Head of caudate nucleus (tissue), 42 donors: ENCODE results near the gene FBXO34.
"Not testable (repeated sequence)": the region's sequence is repeated elsewhere in the genome, so short reads cannot be mapped to it uniquely, and the experiment has no call there.

Source experiments
- DNase-seq, 42 donors: peaks; one replicate each; pipeline versions ENCODE4 v3.0.0 to v3.0.0-alpha.2; 2020 to 2021; ENCODE audit warnings: mixed read lengths in 7 of 42
- intact Hi-C: fragments of 100-400 bp; cut with DNase I; formaldehyde crosslinking; loops from one replicate; pipeline ENCODE4 v1.15.0; 2022

Gene FBXO34

GRCh38 chr14:55356913-55357312 lies 85.7 kb downstream of the FBXO34 start:
- intact Hi-C loops, result no loop called here
- DNase-seq, result no peak

DNA sequence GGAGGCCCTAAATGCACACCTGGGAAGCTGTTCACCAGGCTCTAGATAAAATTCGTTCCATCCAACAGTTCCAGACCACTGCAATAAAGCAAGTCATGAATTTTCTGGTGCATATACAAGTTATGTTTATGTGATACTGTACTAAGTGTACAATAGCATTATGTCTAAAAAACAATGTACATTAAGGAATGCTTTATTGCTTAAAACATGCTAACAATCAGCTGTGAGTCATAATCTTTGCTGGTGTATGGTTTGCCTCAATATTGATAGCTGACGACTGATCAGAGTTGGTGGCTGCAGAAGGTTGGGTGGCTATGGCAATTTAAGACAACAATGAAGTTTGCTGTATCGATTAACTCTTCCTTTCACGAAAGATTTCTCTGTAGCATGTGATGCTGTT lies 88.1 kb downstream of the FBXO34 start:
- no peak for DNase-seq
- intact Hi-C loops, result no loop called here

GRCh38 chr14:55361190-55361589 lies 90.0 kb downstream of the FBXO34 start:
- intact Hi-C loops, result no loop called here
- no peak for DNase-seq

GRCh38 chr14:55366271-55366670 lies 95.0 kb downstream of the FBXO34 start:
- intact Hi-C loops, result no loop called here
- DNase-seq, result no peak

- no peak for DNase-seq
- intact Hi-C loops, result no loop called here
Measured at GRCh38 chr14:55370883-55371455, 99.7 kb downstream of the FBXO34 start.

GRCh38 chr14:55372423-55372822 lies 101.2 kb downstream of the FBXO34 start:
- intact Hi-C loops, result no loop called here
- DNase-seq, result no peak

GRCh38 chr14:55372825-55373224 lies 101.6 kb downstream of the FBXO34 start:
- intact Hi-C loops, result no loop called here
- DNase-seq, result no peak

DNA sequence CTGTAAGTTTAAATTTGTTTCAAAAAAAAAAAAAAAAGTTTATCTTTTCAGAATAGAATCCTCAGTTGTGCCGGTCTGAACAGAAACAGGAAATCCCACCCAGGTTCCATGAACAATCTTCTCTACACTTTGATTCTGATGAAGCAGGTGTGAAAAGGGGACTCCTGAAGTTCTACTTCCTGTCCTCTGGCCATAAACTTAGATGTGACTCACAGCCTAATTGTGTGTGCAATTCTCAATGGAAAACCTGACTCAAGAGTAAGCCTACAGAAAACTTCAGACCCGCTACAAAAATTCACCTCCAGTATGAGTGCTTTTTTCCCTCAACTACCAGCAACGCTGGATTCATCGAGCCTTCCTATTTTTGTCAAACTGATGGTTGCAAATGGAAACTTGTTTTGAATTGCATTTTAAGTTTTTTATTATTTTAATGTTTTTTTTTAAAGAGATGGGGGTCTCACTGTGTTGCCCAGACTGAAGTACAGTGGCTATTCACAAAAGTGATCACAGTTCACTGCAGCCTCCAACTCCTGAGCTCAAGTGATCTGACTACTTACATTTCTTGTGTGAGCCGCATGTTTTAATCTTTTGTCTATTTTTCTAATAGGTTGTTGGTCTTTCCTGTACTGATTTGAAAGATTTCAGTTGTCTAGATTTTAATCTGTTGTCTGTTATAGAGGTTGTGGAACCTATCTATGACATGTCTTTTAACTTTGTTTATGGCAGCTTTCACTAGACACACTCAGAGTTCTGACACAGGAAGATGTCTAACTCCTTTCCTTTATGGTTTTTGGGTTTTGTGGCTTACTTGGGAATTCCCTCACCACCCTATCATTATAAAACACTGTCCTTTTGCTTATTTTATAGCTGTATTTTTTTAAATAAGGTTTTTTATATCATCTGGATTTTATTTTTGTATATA lies 102.8 kb downstream of the FBXO34 start:
- no peak for DNase-seq
- intact Hi-C loops, result no loop called here

DNA sequence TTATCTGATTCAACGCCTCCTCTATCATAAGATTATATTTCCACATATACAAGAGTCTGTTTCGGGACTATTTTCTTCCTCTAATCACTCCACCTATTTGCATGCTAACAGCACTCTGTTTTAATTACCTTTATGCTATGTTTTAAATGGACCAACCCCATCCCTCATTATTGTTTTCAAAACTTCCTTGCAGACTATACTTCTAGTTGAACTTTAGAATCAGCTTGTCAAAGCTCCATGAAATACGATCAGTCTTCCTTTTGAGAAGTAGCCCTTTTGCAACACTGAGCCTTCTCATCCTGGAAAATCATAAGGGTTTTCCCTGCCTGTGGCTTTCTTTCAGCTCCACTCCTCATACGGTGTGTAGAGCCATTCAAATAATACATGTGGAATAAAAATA lies 103.5 kb downstream of the FBXO34 start:
- intact Hi-C loops, result no loop called here
- no peak for DNase-seq

DNA sequence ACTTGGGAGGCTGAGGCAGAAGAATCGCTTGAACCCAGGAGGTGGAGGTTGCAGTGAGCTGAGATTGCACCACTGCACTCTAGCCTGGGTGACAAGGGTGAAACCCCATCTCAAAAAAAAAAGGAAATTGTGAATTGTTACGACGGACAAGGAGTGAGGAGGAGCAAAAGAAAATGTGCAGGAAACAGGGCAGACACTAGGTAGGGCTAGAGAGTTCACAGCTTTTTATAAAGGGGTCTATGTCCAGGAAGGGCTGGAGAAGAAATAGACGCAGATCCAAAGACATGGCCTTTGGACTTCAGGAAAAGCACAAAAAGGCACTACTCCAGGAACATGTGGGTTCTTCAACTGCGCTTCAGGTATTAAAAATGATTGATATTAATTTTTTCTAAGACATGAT lies 106.0 kb downstream of the FBXO34 start:
- no peak for DNase-seq
- intact Hi-C loops, result no loop called here

DNA sequence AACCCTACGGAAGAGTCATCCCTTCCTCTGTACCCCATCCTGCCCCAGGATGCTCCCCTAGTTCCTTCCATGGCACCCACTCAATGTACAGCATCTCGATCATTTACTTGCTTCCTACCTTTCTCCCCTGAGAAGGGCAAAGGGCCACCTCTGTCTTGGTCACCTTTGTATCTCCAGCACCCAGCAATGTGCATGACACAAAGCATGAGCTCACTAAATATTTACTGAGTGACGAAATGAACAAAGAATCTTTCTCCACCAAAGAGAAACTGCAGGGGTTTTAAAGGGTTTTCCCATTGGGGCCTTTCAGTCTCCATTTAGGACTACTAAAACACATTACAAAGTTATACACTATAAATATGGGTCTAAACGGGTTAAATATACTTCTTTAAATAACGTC lies 109.8 kb downstream of the FBXO34 start:
- DNase-seq, result no peak
- intact Hi-C loops, result no loop called here

GRCh38 chr14:55381561-55381960 lies 110.3 kb downstream of the FBXO34 start:
- intact Hi-C loops, result no loop called here
- no peak for DNase-seq

DNA sequence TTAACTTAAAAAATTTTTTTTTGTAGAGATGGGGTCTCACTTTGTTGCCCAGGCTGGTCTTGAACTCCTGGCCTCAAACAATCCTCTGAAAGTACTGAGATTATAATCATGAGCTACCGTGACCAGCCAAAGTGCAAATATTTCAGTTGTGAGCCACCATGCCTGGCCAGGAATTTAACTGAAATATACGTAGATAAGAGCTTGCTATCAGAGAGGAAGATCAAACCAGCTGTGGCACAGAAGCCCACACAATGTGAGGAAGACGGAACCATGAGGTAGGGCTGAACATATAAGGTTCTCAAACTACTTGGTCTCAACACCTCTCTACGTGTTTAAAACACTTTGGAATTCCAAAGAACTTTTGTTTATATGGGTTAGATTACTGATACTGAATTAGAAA lies 111.3 kb downstream of the FBXO34 start:
- intact Hi-C loops, result no loop called here
- no peak for DNase-seq

DNA sequence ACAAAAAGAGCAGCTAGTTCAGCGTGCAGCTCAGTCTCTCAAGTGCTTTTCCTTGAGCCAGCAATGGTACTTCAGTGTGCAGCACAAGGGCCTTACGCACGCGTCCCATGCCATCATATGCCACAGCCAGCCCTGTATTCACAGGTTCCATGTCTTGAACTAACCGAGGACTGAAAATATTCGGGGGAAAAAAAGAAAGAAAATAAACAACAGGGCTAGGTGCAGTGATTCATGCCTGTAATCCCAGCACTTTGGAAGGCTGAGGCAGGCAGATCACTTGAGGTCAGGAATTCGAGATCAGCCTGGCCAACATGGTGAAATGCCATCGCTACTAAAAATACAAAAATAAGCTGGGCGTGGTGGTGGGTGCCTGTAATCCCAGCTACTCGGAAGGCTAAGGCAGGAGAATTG lies 111.8 kb downstream of the FBXO34 start:
- intact Hi-C loops, DNase-seq: not testable (repeated sequence)

DNA sequence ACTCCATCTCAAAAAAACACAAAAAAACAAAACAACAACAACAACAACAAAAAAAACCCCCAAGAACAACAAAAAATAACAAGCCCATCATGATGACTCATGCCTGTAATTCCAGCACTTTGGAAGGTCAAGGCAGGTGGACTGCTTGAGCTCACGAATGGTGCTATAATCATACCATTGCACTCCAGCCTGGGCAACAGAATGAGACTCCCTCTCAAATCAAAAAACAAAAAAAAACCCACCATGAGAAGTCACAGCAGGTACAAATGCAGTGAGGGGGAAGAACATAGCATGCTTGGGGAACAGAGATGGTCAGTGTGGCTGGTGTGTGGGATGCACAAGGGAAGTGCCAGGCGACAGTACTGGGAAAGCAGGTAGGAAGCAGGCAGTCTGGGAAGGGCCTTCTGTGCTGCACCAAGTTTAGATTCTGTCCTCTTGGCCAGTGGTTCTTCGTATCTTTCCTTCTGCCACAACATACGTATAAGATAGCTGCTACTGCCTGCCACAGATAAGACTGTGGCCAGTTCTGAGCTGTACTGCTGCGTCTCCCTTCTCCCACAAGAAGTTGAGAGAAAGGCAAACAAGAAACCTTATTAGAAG lies 112.4 kb downstream of the FBXO34 start:
- intact Hi-C loops, result no loop called here
- DNase-seq, result no peak

- intact Hi-C loops, result no loop called here
- DNase-seq, result no peak
Measured at GRCh38 chr14:55384536-55384935, 113.3 kb downstream of the FBXO34 start.

DNA sequence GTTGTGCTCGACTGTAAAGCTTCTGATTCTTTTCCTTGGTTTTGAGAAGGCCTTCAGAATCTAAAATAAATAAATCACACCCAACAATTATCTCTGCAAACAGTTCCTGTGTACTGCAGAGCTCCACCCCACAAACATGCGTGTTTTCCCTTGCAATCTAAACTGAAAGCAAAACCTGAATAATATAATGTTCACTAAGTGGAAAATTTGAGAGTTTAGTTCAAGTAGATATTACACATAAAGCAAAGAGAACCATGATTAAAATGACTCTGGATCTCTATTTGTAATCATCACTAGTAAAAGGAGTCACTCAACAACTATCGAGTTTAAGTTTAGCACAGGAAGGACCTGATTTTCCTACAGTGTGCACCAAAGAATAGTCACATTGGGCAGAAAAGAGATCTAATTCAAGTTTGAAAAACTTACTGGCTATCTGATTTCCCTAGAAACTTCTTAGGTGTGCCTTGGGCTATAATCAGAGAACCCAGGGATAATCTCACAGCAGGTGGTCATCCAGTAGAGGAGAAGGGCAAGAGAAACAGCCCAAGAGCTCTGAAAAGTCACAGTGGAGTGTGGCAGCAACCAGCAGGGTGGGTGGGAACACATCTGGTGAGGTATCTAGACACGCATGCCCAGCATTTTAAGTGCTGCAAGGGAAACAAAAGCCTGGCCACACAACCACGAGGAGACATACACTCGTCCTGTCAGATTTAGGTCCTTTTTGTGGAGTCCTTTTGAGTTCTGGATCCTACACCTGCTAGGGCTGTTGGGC lies 115.0 kb downstream of the FBXO34 start:
- intact Hi-C loops, result no loop called here
- no peak for DNase-seq

- DNase-seq, result no peak
- intact Hi-C loops, result no loop called here
Measured at GRCh38 chr14:55387121-55387520, 115.9 kb downstream of the FBXO34 start.

- intact Hi-C loops, result no loop called here
- no peak for DNase-seq
Measured at GRCh38 chr14:55388160-55388559, 116.9 kb downstream of the FBXO34 start.

DNA sequence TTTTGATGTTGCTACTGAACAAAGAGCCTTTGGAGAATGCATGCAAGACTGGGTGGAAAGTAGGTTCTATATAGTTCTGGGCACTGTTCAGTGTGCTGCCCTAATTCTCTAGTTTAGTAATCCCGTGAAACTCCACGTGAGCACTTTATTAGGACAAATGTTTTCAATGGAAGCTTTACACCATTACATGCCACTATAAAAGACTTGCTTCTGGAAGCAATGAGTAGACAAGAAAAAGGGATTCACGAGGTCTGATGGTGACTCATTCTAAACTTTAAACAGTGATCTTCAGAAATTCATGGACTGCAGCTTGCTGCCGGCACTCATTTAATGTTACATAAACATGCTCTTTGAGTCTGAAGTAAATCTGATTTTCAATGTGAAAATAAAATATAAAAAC lies 118.1 kb downstream of the FBXO34 start:
- no peak for DNase-seq
- intact Hi-C loops, result no loop called here
